GM18526 (cell line): Measurements from ENCODE around the gene CFAP300.

Experiments used
- POLR2A ChIP-seq: IDR thresholded peaks from 3 replicates; pipeline ENCODE4 v1.6.1; 2011; ENCODE audit not compliant: insufficient read length; ENCODE audit errors: extremely low read depth

CFAP300 gene

GRCh38 chr11:102111787-102112508 is 64.7 kb downstream of the CFAP300 start:
- TF ChIP-seq POLR2A: no peak

GRCh38 chr11:102112509-102112821 is 65.2 kb downstream of the CFAP300 start:
- TF ChIP-seq POLR2A: no peak

GRCh38 chr11:102114032-102114431 is 66.8 kb downstream of the CFAP300 start:
- no peak for TF ChIP-seq POLR2A

- TF ChIP-seq POLR2A: no peak
These were observed 68.3 kb downstream of the CFAP300 start for GRCh38 chr11:102115557-102115956.

- no peak for TF ChIP-seq POLR2A
These were observed 69.4 kb downstream of the CFAP300 start for GRCh38 chr11:102116453-102117205.

- no peak for TF ChIP-seq POLR2A
These were observed 70.4 kb downstream of the CFAP300 start for GRCh38 chr11:102117472-102118113.

- TF ChIP-seq POLR2A: no peak
These were observed 71.7 kb downstream of the CFAP300 start for GRCh38 chr11:102118937-102119336.

GRCh38 chr11:102119997-102120396 is 72.8 kb downstream of the CFAP300 start:
- no peak for TF ChIP-seq POLR2A

GRCh38 chr11:102120437-102120973 is 73.3 kb downstream of the CFAP300 start:
- no peak for TF ChIP-seq POLR2A

- no peak for TF ChIP-seq POLR2A
These were observed 74.1 kb downstream of the CFAP300 start for GRCh38 chr11:102121329-102121728.
